HG03469 (cell line): ENCODE data around the gene RANBP17.

Experiments
- ATAC-seq: cut with Tn5 transposase; IDR thresholded peaks from one replicate; pipeline ENCODE4 v1.9.1; 2021; ENCODE audit warnings: mild to moderate bottlenecking, moderate library complexity, moderate number of reproducible peaks; ENCODE audit not compliant: unreplicated experiment

The RANBP17 gene

GRCh38 chr5:171080186-171080938 lies 218.5 kb downstream of the RANBP17 start:
- no peak for ATAC-seq

DNA sequence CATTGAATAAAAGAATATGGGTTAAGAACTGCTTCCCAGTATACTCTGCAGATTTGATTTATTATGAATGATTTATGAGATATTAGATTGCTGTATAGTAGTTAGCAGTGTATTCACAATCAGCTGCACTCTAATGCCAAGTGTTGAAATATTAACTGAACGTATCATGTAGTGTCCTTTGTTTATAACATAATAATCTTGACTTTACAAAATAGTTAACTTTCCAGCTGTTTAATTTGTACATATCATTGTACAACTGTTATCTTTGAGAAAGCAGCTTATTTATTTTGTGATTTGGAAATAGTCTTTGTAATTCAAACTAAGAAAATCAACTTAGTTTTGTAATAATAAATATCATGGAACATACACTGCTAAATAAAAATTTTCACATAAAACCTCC lies 219.5 kb downstream of the RANBP17 start:
- no peak for ATAC-seq

DNA sequence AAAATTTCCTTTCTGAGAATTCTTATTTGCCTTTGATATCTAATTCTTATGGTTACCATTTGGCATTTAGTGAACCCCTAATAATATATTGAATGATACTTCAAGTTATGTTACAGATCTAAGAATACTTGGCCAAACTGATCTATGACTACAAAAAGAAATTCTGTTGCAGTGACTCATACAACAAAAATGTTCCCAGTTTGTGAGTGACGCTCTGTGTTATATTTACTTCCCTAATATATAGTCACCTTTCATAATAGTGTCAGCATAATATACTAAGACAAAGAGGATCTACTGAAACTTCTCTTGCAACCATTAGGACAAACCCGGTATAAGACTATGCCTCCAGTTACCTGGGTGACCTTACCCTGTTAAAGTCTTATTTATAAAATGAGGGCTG lies 230.4 kb downstream of the RANBP17 start:
- ATAC-seq = no peak

GRCh38 chr5:171093598-171093997 lies 231.8 kb downstream of the RANBP17 start:
- ATAC-seq = no peak

DNA sequence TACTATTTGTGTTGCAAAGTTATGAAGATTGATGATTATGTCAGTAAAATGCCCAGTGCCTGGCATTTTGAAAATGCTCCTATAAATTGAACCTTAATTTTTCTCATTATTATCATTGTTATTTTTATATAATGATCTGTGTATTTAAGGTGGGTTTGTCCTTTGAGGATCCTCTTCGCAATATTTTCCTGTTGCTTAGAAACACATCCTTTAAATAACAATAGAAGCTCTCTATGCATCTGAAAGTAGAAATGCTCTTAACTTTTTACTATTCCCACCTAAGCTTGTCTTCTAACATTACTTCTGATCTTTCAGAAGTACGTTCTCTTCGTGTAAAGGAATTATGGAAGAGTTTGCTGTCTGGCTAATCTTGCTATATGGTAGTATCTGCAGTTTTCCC lies 232.5 kb downstream of the RANBP17 start:
- ATAC-seq = no peak

DNA sequence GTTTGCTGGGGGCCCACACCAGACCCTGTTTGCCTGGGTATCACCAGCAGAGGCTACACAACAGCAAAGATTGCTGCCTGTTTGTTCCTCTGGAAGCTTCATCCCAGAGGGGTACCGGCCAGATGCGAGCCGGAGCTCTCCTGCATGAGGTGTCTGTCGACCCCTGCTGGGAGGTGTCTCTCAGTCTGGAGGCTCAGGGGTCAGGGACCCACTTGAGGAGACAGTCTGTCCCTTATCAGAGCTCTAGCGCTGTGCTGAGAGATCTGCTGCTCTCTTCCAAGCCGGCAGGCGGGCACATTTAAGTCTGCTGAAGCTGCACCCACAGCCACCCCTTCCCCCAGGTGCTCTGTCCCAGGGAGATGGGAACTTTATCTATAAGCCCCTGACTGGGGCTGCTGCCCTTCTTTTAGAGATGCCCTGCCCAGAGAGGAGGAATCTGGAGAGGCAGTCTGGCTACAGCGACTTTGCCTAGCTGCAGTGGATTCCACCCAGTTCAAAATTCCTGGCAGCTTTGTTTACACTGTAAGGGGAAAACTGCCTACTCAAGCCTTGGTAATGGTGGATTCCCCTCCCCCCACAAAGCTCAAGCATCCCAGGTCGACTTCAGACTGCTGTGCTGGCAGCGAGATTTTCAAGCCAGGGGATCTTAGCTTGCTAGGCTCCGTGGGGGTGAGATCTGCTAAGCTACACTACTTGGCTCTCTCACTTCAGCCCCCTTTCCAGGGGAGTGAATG lies 241.2 kb downstream of the RANBP17 start:
- no peak for ATAC-seq

DNA sequence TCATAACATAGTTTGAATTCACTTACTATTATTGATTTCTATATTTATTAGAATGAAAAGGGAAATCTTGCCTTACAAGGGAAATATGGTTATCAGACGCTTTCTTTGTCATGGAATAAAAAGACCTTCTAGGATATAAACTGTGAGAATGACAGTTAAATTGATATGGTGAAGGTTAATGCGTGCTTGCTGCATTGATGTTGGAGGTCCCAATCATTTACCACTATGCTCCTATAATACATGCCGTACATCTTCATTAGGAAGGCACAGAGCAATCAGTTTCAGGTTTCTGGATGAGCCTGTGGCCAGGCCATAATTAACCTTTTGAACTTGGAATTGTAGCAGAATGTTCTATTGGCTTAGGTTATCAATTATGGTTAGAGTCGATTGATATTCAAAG lies 245.9 kb downstream of the RANBP17 start:
- no peak for ATAC-seq

- ATAC-seq = no peak
Observed at GRCh38 chr5:171115519-171115918, 253.7 kb downstream of the RANBP17 start.

- no peak for ATAC-seq
Observed at GRCh38 chr5:171116719-171117118, 254.9 kb downstream of the RANBP17 start.

DNA sequence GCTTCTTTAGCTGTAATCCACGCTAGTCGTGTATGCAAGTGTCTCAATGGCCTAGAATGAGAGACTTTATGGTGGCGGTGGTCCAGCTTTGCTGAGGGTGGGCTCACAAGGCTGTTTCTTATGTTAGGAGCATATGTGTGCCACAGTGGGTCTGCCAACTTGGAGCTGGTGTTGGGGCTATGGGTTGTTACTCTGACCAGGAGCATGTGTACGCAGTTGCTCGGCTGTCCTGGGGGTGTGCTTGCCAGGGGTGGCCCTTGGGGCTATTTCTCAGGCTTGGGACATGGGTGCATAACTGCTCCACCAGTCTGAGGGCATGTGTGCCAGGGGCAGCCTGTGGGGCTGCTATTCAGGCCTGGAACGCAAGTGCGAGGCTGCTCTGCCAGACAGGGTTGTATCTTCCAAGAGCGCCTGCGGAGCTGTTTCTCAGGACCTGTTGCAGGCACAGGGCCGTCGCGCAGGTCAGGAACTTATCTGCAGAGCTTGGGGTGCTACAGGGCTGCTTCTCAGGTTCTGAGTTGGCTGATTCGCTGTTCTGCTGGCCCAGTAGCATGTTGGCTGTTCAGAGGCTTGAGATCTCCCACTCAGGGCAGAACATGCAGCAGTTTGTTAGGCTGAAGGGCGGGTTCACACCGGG lies 259.3 kb downstream of the RANBP17 start:
- no peak for ATAC-seq

DNA sequence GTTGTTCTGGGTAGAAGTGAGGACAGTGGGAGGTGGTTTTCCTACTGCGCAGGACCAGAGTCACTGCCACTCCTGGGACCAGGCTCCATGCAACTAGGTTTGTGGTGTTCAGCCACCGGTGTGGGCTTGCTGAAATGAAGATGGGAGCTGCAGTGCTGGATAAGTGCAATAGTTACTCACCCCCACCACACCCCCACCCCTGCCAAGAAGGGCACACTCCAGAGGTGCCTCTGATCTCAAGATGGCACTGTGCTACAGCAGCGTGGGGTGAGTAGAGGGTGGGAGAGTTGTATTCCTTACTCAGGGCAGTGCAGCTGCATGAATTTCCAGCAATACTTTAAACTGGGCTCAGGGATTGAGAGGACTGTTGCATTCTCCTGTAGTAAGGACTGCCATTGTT lies 259.8 kb downstream of the RANBP17 start:
- ATAC-seq = no peak

- ATAC-seq = no peak
Observed at GRCh38 chr5:171122372-171122771, 260.6 kb downstream of the RANBP17 start.

DNA sequence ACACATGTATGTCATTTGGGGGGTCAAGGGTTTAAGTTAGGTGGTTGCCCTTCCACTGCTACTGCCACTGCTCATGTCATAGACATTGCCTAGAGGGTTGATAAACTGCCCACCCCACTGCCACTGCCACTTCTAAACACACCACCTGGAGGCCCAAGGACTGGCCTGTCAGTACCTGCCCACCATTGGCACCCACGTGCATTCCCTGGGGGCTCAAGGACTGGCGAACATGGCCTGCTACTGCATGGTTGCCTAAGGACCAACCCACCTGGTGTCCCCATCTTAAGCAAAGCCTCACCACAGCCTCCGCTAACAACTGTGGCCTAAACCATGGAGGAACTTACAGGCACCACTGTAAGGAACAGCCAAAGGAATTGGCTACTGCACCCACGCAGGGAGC lies 261.6 kb downstream of the RANBP17 start:
- no peak for ATAC-seq

- no peak for ATAC-seq
Observed at GRCh38 chr5:171127314-171127713, 265.5 kb downstream of the RANBP17 start.

DNA sequence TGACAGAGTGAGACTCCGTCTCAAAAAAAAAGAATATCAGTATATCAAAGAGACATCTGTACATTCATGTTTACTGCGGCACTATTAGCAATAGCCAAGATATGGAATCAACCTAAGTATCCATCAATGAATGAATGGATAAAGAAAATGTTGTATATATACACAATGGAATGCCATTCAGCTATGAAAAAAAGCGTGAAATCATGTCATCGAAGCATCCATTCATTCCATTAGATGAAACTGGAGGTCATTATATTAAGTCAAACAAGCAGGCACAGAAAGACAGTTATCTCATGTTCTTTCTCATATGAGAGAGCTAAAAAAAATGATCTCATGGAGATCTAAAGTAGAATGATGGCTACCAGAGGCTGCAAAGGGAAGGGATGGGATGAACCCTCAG lies 266.3 kb downstream of the RANBP17 start:
- ATAC-seq = no peak

DNA sequence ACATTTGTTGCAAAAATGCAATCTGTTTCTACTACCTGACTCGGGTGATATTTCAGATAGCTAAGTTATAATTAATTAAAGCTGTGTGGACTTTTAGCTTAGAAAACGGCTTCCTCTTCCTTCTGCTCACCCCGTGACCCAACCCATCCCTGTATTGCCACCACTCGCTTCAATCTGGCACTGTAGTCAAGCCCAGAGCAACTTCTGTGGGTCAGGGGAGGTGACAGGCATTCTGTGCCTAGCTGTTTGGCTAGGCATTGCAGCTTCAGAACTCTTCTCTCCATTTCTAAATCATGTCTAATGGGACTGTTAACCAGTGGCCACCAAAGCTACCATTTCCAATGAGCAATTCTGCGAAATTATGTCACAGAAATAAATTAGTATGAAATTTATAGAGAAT lies 267.5 kb downstream of the RANBP17 start:
- no peak for ATAC-seq

DNA sequence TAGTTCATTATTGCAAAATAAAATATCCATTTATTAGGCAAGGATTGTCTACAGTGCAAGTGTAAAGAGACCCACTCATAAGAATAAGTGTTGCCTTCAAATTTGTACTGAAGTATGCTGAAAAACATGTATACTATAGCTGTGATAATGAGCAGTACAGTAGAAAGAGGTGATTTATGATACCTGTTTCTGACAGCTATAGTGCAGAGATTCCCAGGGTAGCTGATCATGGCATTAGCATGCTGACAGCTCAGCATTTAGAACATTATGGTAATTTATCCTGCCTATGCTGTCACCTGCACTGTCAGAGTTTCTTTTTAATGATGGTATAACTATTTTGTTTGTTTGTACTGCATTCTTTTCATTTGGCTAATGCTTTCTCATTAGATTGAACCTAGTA lies 269.7 kb downstream of the RANBP17 start:
- no peak for ATAC-seq

GRCh38 chr5:171137768-171138525 lies 276.1 kb downstream of the RANBP17 start:
- ATAC-seq = no peak

DNA sequence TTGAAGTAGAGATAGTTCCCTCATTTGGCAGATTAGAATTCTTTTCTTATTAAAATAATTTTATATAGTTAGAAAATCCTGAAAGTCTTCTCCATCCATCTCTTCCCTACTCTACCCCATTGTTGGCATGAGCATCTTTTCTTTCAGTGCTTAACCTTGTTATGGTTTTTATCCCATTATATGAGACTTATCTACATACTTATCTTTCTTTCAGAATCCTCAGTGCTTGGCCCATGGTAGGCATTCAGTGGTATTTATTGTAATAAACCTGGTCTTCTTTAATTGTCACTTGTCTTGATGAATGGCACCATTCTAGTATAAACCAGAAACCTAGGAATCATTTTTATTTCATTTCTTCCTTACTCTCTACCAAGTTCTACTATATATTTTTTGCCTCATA lies 277.4 kb downstream of the RANBP17 start:
- no peak for ATAC-seq

DNA sequence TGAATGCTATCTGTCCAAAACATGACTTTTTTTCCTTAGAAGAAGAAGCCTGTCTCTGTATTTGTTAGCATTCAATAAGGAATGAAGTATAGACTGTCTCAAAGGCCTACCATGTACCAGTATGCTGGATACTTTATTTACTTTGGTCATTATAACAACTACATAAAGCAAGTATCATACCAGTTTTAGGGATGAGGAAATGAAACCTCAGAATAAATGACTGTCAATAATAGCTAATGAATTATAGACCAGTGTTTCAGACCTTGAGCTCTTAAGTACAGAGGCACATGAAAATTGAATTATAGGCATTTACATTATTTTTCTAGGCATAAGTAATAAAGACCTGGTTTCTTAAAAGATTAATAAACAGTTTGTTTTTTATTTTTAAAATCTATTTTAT lies 280.8 kb downstream of the RANBP17 start:
- ATAC-seq = no peak

- no peak for ATAC-seq
Observed at GRCh38 chr5:171143171-171143570, 281.4 kb downstream of the RANBP17 start.
